IPS-18c (cell line): ENCODE results near the gene SLC16A5.

ENCODE experiments used
- H3K4me3 ChIP-seq: 2 replicates; pipeline ENCODE4 v1.7.0; 2013; ENCODE audit warnings: low read depth, mild to moderate bottlenecking, low read length, moderate library complexity; ENCODE audit not compliant: insufficient read depth
- H3K9me3 ChIP-seq: one replicate; pipeline ENCODE4 v1.6.1; 2013; ENCODE audit warnings: mild to moderate bottlenecking, low read length, moderate library complexity; ENCODE audit not compliant: control insufficient read depth, insufficient read depth

SLC16A5 gene

DNA sequence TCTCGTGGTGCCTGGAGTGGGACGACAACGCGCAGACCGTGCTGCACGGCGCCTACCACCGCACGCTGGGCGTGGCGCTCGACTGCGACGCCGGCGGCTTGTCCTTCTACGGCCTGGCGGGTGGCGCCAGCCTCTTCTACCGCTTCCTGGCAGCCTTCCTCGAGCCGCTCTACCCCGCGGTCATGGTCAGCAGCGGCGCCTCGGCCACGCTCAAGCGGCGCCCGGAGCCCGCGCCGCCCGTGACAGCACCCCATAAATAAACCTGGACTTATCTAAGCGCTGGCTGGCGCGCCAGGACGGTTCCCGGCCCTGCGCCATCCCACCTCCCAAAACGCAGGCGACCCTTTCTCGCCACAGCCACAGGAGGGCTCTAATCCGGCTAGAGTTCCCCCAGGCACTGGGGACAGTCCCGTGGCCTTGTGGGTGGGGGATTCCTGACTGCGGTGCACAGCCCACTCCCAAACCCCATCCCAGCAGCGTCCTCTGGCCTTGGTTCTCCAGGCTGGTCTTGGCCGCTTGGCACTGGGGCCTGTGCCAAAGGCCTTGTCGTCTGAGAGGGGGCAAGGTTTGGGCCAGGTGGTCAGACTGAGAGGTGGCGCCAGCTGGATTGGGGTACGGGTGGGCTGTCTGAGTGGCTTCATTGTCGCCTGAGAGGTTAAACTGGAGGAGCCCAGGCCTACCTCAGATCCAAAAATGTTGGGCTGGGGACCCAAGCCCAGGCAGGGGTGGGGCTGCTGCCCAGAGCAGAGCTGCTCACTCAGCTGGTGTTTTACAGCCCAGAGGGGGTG, 10.1 kb upstream of the SLC16A5 start:
- Histone ChIP-seq H3K4me3 (no peak overlapping the region; the same call in 1 of the 2 replicates), H3K9me3 (no peaks in the 10 kb centered on the region)

DNA sequence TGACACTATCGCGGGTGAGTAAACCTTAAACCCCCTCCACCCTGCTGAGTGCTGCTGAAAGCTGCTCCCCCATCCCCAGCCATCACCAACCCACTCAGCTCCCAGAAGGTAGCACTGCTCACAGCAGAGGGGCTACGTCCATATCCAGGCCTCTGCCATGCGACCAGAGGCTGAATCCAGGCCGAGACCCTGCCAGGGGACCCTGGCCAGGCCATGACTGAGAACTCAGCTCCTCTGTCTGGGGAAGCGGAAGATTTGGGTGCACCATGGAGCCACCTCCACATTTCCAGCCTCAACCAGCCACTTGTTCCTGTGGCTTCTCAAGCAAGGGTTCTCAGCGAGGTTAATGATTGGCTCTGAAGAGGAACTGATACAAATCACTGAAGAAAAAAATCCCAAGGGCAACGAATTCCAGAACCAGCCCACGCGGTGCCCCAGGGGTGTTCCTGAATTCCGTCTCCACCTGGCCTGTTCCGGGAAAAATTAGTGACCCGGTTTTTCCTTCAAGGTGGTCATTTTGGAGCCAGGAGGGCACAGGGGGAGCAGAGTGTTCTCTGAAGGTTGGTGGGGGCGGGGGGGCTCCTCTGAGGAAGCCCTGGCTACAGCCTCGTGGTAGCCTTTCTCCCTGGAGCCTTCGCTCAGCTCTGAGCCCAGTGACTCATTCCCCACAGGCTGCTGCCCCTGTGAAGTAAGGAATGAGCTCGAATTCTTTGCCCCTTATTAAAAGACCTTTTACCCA, 9.3 kb upstream of the SLC16A5 start:
- Histone ChIP-seq H3K4me3 (no peak overlapping the region), H3K9me3 (no peaks in the 10 kb centered on the region)

DNA sequence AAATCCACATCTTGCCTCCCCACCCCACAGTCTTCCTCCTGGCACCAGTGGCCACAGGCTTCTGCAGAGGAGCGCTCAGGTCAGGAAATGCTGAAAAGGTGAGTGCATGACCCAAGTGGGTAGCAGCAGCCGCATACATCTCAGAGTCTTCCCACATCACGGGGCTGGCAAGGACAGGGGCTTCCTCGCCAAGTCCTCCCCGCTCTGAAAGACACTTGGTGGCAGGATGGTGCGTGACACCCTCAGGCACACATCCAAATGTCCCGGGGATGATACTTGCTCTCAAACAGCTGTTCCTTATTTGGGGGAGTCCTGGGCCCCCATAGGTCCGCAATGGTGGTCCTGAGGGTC, 8.8 kb upstream of the SLC16A5 start:
- no peak overlapping the region for H3K4me3 ChIP-seq
- H3K9me3 ChIP-seq: no peaks in the 10 kb centered on the region

DNA sequence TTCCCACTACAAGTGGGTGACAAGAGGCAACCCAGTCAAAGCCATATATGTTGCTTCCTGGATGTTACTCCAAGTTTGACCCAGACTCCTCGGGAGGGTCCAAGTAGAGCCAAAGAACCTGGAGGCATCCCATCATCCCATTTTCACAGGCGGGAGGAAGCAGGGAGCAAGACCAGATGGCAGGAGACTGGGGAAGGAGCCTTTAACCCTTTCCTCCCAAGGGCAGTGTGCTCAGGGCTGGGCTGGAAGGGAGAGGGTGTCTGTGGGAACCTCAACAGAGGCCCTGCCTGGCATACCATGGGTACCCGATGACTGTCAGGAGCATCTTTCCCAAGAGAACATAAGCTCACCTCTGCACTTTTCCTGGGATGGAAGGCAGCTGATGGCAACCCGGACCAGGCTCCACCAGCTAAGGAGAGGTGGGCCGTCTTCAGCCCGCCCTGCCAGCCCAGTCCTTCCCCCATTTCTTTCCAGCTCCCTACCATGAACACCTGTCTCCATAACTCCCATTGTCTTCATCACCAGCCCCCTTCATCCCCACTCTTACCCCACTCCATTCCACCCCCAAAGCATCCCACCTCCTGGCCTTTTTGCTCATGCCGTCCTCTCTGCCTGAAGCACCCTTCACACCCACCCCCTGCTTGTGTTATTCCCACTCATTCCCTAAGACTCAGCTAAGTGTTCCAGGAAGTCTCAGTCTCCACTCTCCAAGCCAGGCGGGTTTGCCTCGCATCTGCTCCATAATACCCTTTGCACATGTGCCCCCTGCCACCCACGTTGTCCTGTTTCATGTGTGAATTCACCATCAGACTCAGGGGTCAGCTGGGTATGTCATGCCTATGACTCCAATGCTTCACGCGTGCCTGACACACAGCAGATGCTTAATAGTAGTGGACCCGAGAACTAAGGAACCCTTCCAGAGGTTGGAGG, 5.9 kb upstream of the SLC16A5 start:
- H3K9me3 ChIP-seq: no peaks in the 10 kb centered on the region
- H3K4me3 ChIP-seq: no peak overlapping the region

DNA sequence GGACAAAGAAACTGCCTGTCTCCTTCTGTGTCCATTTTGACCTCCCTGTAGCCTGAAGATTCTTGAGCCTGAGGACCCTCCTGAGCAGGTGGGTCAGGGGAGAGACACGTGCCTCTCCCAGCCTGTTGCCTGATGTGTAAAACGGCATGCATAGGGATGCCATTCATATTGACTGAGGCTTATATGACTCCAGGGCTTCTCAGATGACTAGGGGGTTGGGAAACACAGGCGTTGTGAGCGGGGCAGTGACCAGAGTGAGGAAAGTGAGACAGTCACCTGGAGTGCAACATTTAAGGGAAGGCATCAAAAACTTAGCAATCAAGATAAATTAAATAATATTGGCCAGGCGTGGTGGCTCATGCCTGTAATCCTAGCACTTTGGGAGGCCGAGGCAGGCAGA, 5.1 kb upstream of the SLC16A5 start:
- no peaks in the 10 kb centered on the region for H3K9me3 ChIP-seq
- H3K4me3 ChIP-seq: no peak overlapping the region

DNA sequence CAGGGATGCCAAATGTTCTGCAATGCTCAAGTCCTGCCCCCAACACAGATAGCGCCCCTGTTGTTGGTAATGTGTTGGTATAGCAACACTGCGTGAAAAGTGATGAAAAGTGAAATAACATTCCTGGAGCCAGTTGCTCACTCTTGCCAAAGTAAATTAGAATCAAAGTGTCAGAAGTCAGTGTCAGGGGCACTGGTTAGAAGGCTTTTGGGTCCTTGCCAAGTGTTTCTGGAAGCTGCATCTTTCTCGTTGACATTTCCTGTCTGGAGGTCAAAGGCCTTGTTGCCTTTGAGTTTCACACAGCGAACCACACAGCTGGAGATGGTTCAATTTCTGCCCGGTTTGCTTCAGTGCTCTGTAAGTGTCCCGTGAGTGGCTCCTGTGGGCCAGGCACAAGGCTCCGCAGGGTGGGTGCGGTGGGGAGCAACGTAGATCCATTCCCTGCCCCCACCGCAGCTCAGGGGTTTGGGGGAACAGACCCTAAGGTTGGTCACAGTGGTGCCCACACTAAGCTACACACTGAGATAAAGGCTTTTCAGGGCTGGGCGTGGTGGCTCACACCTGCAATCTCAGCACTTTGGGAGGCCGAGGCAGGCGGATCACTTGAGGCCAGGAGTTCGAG, 3.6 kb upstream of the SLC16A5 start:
- Histone ChIP-seq H3K4me3 (no peak overlapping the region), H3K9me3 (no peaks in the 10 kb centered on the region)

DNA sequence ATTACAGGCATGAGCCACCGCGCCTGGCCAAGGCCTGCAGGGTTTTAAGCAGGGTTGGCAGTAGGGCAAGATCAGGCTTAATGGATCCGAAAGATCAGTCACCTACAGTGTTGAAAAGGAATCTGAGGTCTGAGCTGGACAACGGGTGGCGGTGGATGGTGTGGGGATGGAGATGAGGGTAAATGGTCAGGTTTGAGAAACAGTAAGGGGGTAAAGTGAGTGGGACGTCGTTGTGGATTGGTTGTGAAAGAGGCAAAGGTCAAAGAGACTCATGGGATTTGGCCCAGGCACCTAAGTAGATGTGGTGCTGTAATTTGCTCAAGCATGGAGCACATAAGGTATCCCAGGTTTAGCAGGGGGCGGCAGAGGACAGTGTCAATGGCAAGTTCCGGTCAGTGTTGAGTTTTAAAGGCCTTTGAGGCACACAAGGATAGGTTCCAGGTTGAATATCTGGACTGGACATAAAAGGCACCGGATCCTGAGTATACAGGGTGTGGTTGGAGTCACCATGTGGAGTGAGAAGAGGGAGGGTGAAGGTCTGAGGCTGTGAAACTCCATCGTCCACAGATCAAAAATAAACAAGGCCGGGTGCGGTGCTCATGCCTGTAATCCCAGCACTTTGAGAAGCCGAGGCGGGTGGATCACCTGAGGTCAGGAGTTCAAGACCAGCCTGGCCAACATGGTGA, 1.1 kb upstream of the SLC16A5 start:
- Histone ChIP-seq H3K9me3 (no peaks in the 10 kb centered on the region), H3K4me3 (no peak overlapping the region)

DNA sequence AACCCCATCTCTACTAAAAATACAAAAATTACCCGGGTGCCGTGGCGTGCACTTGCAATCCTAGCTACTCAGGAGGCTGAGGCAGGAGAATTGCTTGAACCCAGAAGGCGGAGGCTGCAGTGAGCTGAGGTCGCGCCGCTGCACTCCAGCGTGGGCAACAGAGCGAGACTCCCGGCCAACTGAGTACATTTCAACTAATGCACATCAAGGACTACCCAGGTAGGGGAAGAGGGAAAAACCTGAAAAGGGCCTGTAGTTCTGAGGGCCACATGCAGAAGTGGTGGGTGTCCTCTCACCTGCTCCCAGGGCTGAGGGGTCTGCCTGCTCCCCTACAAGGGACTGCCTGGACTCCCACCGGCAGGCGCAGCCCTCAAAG, 584 bp upstream of the SLC16A5 start:
- H3K4me3 ChIP-seq: peak overlapping the region; percentile 81

DNA sequence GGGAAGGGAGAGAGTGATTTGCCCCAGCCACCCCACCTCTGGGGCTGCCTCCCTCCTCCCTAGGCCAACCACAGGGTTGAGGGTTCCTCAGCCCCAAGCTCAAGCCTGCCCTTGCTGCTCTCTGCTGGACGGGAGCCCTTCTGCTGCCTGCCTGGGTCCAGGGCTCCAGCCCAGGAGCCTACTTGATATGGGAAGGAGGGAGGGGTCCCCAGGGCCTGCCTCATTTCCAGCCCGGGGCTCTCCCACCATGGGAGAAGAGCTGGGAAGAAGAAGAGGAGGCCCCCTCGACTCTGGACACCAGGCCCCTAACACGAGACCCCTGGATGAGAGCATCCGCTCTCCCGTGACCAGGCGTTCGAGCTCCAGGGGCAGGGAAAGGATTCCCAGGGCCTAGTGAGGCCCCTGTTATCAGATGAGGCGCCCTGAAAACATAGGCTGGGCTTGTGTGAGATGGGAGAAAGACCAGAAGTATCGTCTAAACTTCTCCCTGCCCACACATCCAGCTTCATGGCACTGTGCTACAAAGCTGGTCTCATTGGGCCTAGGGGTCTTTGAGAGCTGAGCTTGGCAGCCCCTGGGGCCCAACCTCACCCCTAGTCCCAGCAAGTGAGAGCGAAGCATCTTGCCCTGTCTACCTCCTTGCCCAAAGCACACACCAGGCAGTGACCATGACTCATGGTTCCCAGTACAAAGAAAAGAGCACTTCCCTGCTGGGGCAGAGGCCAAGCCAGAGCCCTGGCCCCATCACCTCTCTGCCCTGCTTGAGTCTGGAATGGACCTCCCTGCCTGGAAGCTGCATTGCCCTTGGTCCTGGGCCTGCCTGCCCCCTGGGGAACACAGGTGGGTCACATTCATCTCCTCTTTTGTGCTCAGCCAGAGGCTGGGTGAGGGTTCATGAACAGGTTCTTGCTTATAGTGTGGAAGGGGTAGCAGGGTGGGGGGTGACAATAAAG, 987 bp downstream of the SLC16A5 start:
- Histone ChIP-seq H3K4me3 (peak overlapping the region; percentile 81), H3K9me3 (no peaks in the 10 kb centered on the region)

More for the DNA sequence above, 584 bp upstream of the SLC16A5 start:
- no peaks in the 10 kb centered on the region for H3K9me3 ChIP-seq

DNA sequence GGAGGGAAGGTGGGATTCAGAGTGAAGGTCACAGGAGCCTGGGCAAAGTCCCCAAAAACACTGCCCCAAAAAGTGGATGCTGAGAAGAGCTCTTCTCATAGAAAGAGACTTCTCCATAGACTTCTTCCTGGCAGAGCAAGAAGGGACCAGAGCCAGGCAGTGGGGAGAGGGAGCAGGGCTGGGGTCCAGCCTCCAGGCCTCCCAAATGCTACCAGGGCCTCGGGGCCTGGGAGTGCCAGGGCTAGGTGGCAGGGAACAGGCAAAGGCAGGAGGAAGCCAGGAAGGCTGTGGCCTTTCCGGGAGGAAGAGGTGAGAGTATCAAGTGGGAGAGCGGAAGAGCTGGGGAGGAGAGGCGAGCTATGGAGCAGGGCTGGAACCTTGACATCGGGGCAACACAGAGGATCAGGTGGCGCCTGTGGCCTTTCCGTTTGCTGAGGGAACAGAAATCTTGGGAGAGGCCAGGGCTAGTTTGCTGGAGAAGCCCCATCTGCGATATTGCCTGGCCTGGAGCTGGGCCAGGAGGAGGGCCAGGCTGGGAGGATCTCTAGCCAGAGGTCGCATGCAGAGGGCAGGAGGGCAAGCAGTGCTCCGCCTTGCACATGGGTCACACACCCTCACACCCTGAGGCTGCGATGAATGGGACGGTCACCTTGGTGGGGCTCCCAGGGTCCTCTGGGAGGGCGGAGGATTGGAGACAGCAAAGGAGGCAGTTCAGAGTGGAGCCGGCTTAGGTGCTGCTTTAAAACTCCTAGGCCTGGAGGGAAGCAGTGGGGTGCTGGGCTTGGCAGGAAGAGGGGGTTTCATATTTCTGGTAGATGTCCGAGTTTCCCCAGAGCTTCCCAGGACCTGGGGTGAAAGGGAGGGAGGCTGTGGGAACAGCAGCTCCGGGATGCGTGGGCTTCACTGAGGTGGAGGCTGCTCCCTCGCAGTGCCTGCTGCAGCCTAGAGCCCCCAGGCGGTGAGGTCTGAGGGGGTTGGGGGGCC, 3.4 kb downstream of the SLC16A5 start:
- Histone ChIP-seq H3K4me3 (peak overlapping the region; percentile 9; the same call in 1 of the 2 replicates), H3K9me3 (no peaks in the 10 kb centered on the region)

DNA sequence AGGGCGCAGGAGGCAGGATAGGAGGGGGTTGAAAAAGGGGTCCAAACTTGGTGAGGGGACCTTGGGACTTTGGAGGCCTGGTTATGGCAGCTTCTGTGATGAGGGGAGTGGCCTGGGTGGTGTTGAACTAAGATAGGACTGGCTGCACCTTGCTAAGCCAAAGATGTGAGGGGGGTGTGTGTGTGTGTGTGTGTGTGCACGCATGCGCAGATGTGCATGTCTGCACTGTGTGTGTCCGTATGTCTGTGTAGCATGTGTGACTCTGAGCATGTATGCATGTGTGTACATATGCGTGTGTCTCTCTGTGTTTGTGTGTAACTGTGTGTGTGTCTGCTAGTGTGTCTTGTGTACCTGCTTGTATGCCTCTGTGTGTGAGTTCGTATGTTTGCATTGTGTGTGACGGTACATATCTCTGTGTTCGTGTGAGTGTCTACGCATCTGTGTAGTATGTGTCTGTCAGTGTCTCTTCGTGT, 4.1 kb downstream of the SLC16A5 start:
- no peaks in the 10 kb centered on the region for H3K9me3 ChIP-seq
- no peak overlapping the region; the same call in 1 of the 2 replicates for H3K4me3 ChIP-seq

DNA sequence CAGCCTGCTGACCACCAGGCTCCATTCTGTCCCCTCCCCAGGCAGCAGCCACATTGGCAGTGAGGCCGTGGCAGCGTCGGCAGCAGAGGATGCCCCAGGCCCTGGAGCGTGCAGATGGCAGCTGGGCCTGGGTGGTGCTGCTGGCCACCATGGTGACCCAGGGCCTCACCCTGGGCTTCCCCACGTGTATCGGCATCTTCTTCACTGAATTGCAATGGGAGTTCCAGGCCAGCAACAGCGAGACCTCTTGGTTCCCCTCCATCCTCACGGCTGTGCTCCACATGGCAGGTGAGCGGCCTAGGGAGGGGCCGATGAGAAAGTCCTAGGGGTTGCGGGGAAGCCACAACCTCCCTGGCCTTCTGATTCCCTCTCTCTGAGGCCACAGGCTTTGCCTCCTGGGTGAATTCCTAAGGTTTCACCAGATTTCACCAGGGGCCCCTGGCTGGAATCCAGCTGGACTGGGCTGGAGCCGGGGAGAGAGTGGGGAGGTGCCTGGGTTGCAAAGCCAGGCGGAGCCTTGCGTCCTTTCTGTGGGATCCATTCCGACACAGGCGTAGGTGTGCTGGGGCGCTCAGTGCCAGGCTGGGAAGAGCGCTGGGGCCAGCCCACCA, 5.9 kb downstream of the SLC16A5 start:
- no peaks in the 10 kb centered on the region for H3K9me3 ChIP-seq
- no peak overlapping the region for H3K4me3 ChIP-seq

DNA sequence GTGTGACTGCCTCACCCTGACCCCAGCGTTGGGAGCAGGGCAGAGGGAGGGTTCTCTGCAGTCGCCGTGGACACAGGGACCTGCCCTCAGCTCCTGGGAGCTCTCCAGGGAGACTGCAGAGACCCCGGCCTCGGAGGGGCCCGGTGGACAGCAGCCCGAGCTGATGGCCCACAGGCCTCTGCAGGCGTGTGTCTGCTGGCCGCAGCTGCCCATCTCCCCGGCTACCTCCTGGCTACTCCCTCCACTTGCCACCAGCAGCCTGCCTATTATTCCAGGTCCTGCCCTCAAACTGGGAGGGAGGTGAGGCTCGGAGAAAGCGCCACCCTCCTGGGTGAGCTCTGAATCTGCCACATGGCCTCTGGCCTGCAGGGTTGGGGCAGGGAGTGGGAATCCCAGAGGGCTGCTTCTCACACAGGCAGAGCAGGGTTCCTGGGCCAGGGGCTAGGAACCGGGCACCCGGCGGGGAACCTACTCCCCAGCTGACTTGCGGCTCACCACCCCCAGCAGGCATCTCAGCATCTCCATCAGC, 7.2 kb downstream of the SLC16A5 start:
- Histone ChIP-seq H3K9me3 (no peaks in the 10 kb centered on the region), H3K4me3 (no peak overlapping the region)

DNA sequence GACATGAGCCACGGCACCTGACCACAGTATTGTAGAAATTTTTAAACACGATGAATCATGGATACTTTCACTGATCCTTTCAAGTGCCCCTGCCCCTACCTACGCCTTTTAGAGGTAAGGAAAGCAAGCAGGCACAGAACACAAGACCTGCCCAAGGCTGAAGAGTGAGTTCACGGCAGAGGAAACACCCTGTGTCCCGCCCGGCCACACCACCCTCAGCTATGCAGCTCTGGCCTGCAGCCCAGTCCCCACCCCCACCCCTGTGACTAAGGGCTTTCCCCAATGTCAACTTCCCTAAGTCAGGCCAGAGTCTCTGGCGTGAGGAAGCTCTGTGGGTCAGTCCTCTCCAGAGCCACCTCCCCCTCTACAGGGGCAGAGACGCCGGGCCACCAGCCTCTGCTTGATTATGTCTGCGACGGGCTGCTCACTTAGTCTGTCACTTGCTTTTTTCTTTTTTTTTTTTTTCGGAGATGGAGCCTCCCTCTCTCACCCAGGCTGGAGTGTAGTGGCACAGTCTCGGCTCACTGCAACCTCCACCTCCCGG, 8.4 kb downstream of the SLC16A5 start:
- Histone ChIP-seq H3K4me3 (no peak overlapping the region), H3K9me3 (no peaks in the 10 kb centered on the region)
